HEK293 (cell line): ENCODE measurements around the gene CEBPA.
A peak's percentile ranks its signal among the peaks of the same experiment; 100 is the strongest.

Experiments
- CTCF ChIA-PET: fragments of 350-600 bp; formaldehyde crosslinking; extraction: SDS; loops from one replicate; lab custom pipeline; 2021; ENCODE audit warnings: antibody characterized with exemption; lab: Yijun Ruan, JAX
- POLR2A ChIA-PET: fragments of 300-600 bp; formaldehyde crosslinking; extraction: SDS; loops from one replicate; lab custom pipeline; 2020; ENCODE audit warnings: antibody characterized with exemption, inconsistent platforms; lab: Yijun Ruan, JAX
- H3K27ac ChIP-seq: fragments of 200-500 bp; sonication (Bioruptor generic); 2 replicates; pipeline ENCODE4 v1.5.1; 2014; ENCODE audit warnings: low read depth, low read length, control low read depth, inconsistent platforms; ENCODE audit errors: extremely low read depth
- H3K36me3 ChIP-seq, 2 experiments: fragments of 200-500 bp in 1 of 2; sonication (Bioruptor generic) in 1 of 2; 1 replicate in 1 of 2; 2 replicates in 1 of 2; pipeline ENCODE4 v1.5.1; 2014 to 2017; ENCODE audit warnings: inconsistent platforms in 2 of 2, low read length in 2 of 2; ENCODE audit not compliant: control insufficient read depth in 2 of 2, insufficient read depth in 1 of 2
- H3K4me1 ChIP-seq: fragments of 200-500 bp; sonication (Bioruptor generic); 2 replicates; pipeline ENCODE4 v1.5.1; 2014; ENCODE audit warnings: mild to moderate bottlenecking, low read length, inconsistent platforms; ENCODE audit not compliant: control insufficient read depth, insufficient read depth
- H3K4me3 ChIP-seq: 2 replicates; pipeline ENCODE4 v1.5.1; 2011; ENCODE audit warnings: low read depth, mild to moderate bottlenecking, control low read depth, low read length, moderate library complexity
- H3K9me3 ChIP-seq: fragments of 200-500 bp; sonication (Bioruptor generic); 2 replicates; pipeline ENCODE4 v1.5.1; 2014; ENCODE audit warnings: low read depth, low read length, inconsistent platforms; ENCODE audit not compliant: control insufficient read depth, insufficient read depth
- IKZF3 ChIP-seq: fragments of 450-650 bp; IDR thresholded peaks from 2 replicates; pipeline ENCODE4 v1.5.0; 2018; ENCODE audit warnings: missing biosample characterization, mild to moderate bottlenecking, missing genetic modification characterization, moderate library complexity
- KLF10 ChIP-seq: fragments of 450-650 bp; IDR thresholded peaks from 2 replicates; pipeline ENCODE4 v1.5.1; 2018; ENCODE audit warnings: missing biosample characterization, mild to moderate bottlenecking, missing genetic modification characterization
- PATZ1 ChIP-seq: fragments of 450-650 bp; formaldehyde crosslinking; IDR thresholded peaks from 2 replicates; pipeline ENCODE4 v1.5.1; 2016; ENCODE audit warnings: missing biosample characterization, missing genetic modification characterization
- PRDM1 ChIP-seq: fragments of 450-650 bp; formaldehyde crosslinking; IDR thresholded peaks from 2 replicates; pipeline ENCODE4; 2016; ENCODE audit warnings: missing biosample characterization, missing genetic modification characterization
- PRDM10 ChIP-seq: fragments of 450-650 bp; formaldehyde crosslinking; IDR thresholded peaks from 2 replicates; pipeline ENCODE4 v1.5.1; 2016; ENCODE audit warnings: missing biosample characterization, missing genetic modification characterization
- SCRT2 ChIP-seq: fragments of 450-650 bp; formaldehyde crosslinking; IDR thresholded peaks from 2 replicates; pipeline ENCODE4 v1.5.1; 2016; ENCODE audit warnings: missing biosample characterization, missing genetic modification characterization
- SP2 ChIP-seq: fragments of 450-650 bp; formaldehyde crosslinking; IDR thresholded peaks from 2 replicates; pipeline ENCODE4 v1.5.1; 2016; ENCODE audit warnings: missing biosample characterization, missing genetic modification characterization
- SP7 ChIP-seq: fragments of 450-650 bp; formaldehyde crosslinking; IDR thresholded peaks from 2 replicates; pipeline ENCODE4 v1.5.1; 2016; ENCODE audit warnings: missing biosample characterization, missing genetic modification characterization
- TCF7L2 ChIP-seq: IDR thresholded peaks from 2 replicates; pipeline ENCODE4 v1.6.1; 2011; ENCODE audit warnings: low read depth, mild to moderate bottlenecking, inconsistent platforms, low read length, moderate library complexity, borderline replicate concordance
- ZFP3 ChIP-seq: fragments of 450-650 bp; formaldehyde crosslinking; IDR thresholded peaks from 2 replicates; pipeline ENCODE4 v1.5.1; 2016; ENCODE audit warnings: low read depth, missing biosample characterization, missing genetic modification characterization
- ZIC2 ChIP-seq: fragments of 450-650 bp; formaldehyde crosslinking; IDR thresholded peaks from 2 replicates; pipeline ENCODE4 v1.5.1; 2016; ENCODE audit warnings: missing biosample characterization, missing genetic modification characterization
- ZNF221 ChIP-seq: fragments of 450-650 bp; formaldehyde crosslinking; IDR thresholded peaks from 2 replicates; pipeline ENCODE4 v1.5.1; 2017; ENCODE audit warnings: missing biosample characterization, missing genetic modification characterization, borderline replicate concordance
- ZNF366 ChIP-seq: fragments of 450-650 bp; formaldehyde crosslinking; conservative IDR thresholded peaks from 2 replicates; pipeline ENCODE4 v1.5.1; 2016; ENCODE audit warnings: missing biosample characterization, missing genetic modification characterization
- ZNF449 ChIP-seq: fragments of 450-650 bp; formaldehyde crosslinking; IDR thresholded peaks from 2 replicates; pipeline ENCODE4 v1.5.1; 2017; ENCODE audit warnings: missing biosample characterization, mild to moderate bottlenecking, missing genetic modification characterization, moderate library complexity
- ZNF514 ChIP-seq: fragments of 450-650 bp; formaldehyde crosslinking; IDR thresholded peaks from 2 replicates; pipeline ENCODE4 v1.5.1; 2016; ENCODE audit warnings: missing biosample characterization, missing genetic modification characterization
- ZNF623 ChIP-seq: fragments of 450-650 bp; formaldehyde crosslinking; IDR thresholded peaks from 2 replicates; pipeline ENCODE4 v1.5.1; 2016; ENCODE audit warnings: missing biosample characterization, missing genetic modification characterization
- ZNF660 ChIP-seq: fragments of 450-650 bp; IDR thresholded peaks from 2 replicates; pipeline ENCODE4 v1.5.1; 2018; ENCODE audit warnings: missing biosample characterization, mild to moderate bottlenecking, missing genetic modification characterization
- ZNF664 ChIP-seq: fragments of 450-650 bp; formaldehyde crosslinking; IDR thresholded peaks from 2 replicates; pipeline ENCODE4 v1.5.1; 2016; ENCODE audit warnings: missing biosample characterization, missing genetic modification characterization
- ZNF837 ChIP-seq: fragments of 450-650 bp; formaldehyde crosslinking; IDR thresholded peaks from 2 replicates; pipeline ENCODE4 v1.5.1; 2016; ENCODE audit warnings: missing biosample characterization, missing genetic modification characterization
- ZNF843 ChIP-seq: fragments of 450-650 bp; formaldehyde crosslinking; IDR thresholded peaks from 2 replicates; pipeline ENCODE4 v1.5.1; 2016; ENCODE audit warnings: missing biosample characterization, missing genetic modification characterization

Gene CEBPA

GRCh38 chr19:33256261-33256660, 46.1 kb downstream of the CEBPA start:
- TF ChIP-seq ZFP3 (tag by site-specific recombination) (no peak), SP7 (no peak), SCRT2 (tag by site-specific recombination) (no peak), KLF10 (tag by site-specific recombination) (no peak), PRDM1 (peak; percentile 43; the same call in 1 of the 2 replicates), ZNF664 (tag by site-specific recombination) (no peak), PATZ1 (tag by site-specific recombination) (no peak), ZIC2 (tag by site-specific recombination) (peak; percentile 7; the same call in 1 of the 2 replicates)
- ChIA-PET CTCF (interaction anchor here (0.7 to 4.0 kb wide), 6 partner anchors 14 to 151 kb away, joined by 3 to 16 read pairs (median 4); no protein-coding TSS in a partner anchor), POLR2A (interaction anchor here (0.7 kb wide), 1 partner anchor 41 kb away, joined by 4 read pairs; no protein-coding TSS in a partner anchor)
- no peak overlapping the region for H3K4me3 ChIP-seq
- H3K9me3 ChIP-seq, result no peaks in the 10 kb centered on the region; the same call in 1 of the 2 replicates
- H3K4me1 ChIP-seq, result no peaks in the 10 kb centered on the region; the same call in 1 of the 2 replicates
- no peaks in the 10 kb centered on the region; a peak in 1 of 3 replicates for H3K36me3 ChIP-seq
- no peak overlapping the region for H3K27ac ChIP-seq

GRCh38 chr19:33255781-33256180, 46.6 kb downstream of the CEBPA start:
- no peaks in the 10 kb centered on the region for H3K4me1 ChIP-seq
- no peak overlapping the region for H3K4me3 ChIP-seq
- ChIA-PET POLR2A (no interaction called here), CTCF (interaction anchor here (0.5 to 4.0 kb wide), 12 partner anchors 10 to 151 kb away, joined by 3 to 16 read pairs (median 4); no protein-coding TSS in a partner anchor)
- peak; percentile 94 for TF ChIP-seq ZNF623 (tag by site-specific recombination)
- no peak for TF ChIP-seq SP7
- no peak for TF ChIP-seq ZNF660 (tag by site-specific recombination)
- 0 out of 2 replicates have a peak, but pooled peaks have one; percentile 34 for TF ChIP-seq PRDM10
- TF ChIP-seq SP2, result peak; percentile 22; the same call in 1 of the 2 replicates
- no peaks in the 10 kb centered on the region; a peak in 1 of 3 replicates for H3K36me3 ChIP-seq
- H3K9me3 ChIP-seq, result no peaks in the 10 kb centered on the region; the same call in 1 of the 2 replicates
- no peak overlapping the region for H3K27ac ChIP-seq

- H3K27ac ChIP-seq, result no peak overlapping the region
- TF ChIP-seq ZNF221, result no peak
- TF ChIP-seq ZNF366, result no peak
- no peak for TF ChIP-seq IKZF3 (tag by site-specific recombination)
- no peak for TF ChIP-seq TCF7L2
- no peak for TF ChIP-seq ZNF837
- no peak for TF ChIP-seq ZNF843
- TF ChIP-seq ZNF514, result no peak
- peak; percentile 89; the same call in 1 of the 2 replicates for TF ChIP-seq ZNF449 (tag by site-specific recombination)
- TF ChIP-seq, all 188 proteins: peak for 1
- POLR2A ChIA-PET, result no interaction called here
- CTCF ChIA-PET, result interaction anchor here (1.1 to 1.7 kb wide), 3 partner anchors 8 to 161 kb away, joined by 4 to 11 read pairs (median 5); no protein-coding TSS in a partner anchor
- Histone ChIP-seq H3K4me3 (no peak overlapping the region), H3K36me3 (no peaks in the 10 kb centered on the region; a peak in 1 of 3 replicates), H3K9me3 (no peaks in the 10 kb centered on the region; the same call in 1 of the 2 replicates), H3K4me1 (no peaks in the 10 kb centered on the region)
Measured at GRCh38 chr19:33254245-33254824, 48.0 kb downstream of the CEBPA start.
